MG63 (cell line): ENCODE results near the gene ATP8A1. TPM values are rescaled to one million over a fixed set of nuclear protein-coding genes. Genes with fewer than 3 reads are reported as not detected.

Source experiments
- DNase-seq: peaks from one replicate; pipeline ENCODE4 v3.0.0-alpha.2; 2020
- H3K27me3 ChIP-seq: fragments of 250-450 bp; sonication (Bioruptor Pico); 2 replicates; pipeline ENCODE4 v1.5.1; 2020; ENCODE audit warnings: mild to moderate bottlenecking, moderate library complexity
- H3K36me3 ChIP-seq: fragments of 250-450 bp; sonication (Bioruptor Pico); 2 replicates; pipeline ENCODE4 v1.5.1; 2020; ENCODE audit warnings: mild to moderate bottlenecking, moderate library complexity
- H3K4me3 ChIP-seq: fragments of 250-450 bp; sonication (Bioruptor Pico); 2 replicates; pipeline ENCODE4 v1.5.1; 2020; ENCODE audit warnings: mild to moderate bottlenecking, moderate library complexity
- H3K9me3 ChIP-seq: fragments of 250-450 bp; sonication (Bioruptor Pico); 2 replicates; pipeline ENCODE4 v1.5.1; 2020; ENCODE audit warnings: mild to moderate bottlenecking, moderate library complexity
- total RNA-seq: library from RNA; depleted of rRNA; stranded (reverse); fragments of >200 nt; shearing (Covaris generic); gene quantifications from 2 replicates; pipeline ENCODE4 v1.2.3, GENCODE V29; 2014; ENCODE audit warnings: low replicate concordance

Gene ATP8A1
- total RNA-seq, 1 experiment from 2014 or later = 0.10 TPM

DNA sequence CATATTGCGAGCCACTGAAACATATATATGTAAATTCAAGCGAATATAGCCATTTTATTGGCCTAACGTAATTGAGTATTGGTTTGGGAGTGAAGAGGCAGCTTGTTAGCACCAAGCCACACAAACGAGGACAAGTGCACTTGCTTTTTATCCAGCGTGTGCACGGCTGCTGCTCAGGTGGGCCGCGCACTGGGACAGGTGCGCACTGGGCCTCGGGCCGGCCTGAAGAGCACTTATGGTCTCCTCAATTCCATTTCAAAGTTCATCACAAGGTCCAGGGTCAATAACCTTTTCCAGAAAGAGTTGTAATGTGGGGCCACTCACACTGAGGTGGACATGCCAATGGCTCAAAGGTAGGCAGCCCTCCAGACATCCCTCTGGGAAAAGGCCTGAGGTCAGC lies 95.9 kb downstream of the ATP8A1 start:
- DNase-seq = no peak
- Histone ChIP-seq H3K4me3 (no peak overlapping the region), H3K36me3 (no peaks in the 10 kb centered on the region), H3K27me3 (0 out of 2 replicates have a peak, but pooled peaks cover 3% of the 10 kb centered on the region), H3K9me3 (no peaks in the 10 kb centered on the region)

DNA sequence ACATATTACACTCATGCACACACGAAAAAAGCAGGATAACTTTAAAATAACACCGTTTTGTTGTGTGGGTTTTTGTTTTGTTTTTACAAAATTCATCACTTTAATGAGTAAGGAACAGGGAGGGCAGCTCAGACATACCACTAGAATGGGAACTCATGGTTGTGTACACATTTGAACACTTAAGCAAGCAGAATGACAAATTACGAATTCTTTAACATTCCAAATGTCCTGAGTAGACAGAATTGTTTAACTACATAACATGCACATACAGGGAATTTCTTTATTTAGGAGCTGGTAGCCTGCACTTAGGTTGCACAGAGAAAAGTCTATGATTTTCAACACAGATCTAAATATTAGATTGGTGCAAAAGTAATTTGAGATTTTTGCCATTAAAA lies 96.4 kb downstream of the ATP8A1 start:
- DNase-seq = no peak
- Histone ChIP-seq H3K27me3 (no peaks in the 10 kb centered on the region), H3K9me3 (no peaks in the 10 kb centered on the region)

DNA sequence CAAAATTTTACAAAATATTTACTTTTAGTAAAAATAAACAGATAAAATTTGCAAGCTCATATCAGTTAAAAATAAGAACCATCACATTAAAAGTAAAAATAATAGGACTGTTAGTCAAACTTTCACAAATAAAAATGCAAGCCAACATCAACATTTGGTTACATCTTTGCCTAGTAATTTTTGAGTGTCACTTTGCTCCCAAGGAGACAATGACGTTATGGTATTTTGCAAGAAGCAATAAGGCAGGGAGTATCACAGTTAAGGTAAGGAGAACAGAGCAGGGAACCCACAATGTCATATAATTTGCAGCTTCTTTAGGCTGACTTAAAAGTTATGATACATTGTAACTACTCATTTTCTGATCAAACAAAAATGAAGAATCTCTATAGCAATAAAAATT lies 98.7 kb downstream of the ATP8A1 start:
- Histone ChIP-seq H3K27me3 (no peaks in the 10 kb centered on the region), H3K4me3 (no peak overlapping the region), H3K36me3 (no peaks in the 10 kb centered on the region), H3K9me3 (no peaks in the 10 kb centered on the region)
- no peak for DNase-seq

More for the DNA sequence above, 96.4 kb downstream of the ATP8A1 start:
- H3K4me3 ChIP-seq = no peak overlapping the region
- no peaks in the 10 kb centered on the region for H3K36me3 ChIP-seq

DNA sequence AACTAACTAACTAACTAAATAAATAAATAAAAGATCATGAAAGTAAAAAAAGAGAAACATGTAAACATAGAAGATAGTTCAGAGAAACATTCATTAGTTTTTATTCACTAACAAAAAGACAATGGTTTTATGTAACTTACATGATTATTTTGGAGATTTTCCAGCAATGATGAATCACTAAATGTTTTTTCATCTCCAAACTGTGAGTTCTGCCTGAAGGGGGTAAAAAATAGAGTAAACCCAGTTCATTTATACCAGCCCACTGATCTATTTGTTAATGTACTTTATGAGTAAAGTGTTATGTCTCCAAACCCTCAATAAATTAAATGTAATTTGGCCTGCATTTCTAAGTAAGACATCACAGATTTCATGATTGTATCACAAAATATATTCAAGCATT lies 101.1 kb downstream of the ATP8A1 start:
- Histone ChIP-seq H3K27me3 (no peaks in the 10 kb centered on the region), H3K36me3 (no peaks in the 10 kb centered on the region), H3K9me3 (no peaks in the 10 kb centered on the region), H3K4me3 (no peak overlapping the region)
- DNase-seq = no peak

DNA sequence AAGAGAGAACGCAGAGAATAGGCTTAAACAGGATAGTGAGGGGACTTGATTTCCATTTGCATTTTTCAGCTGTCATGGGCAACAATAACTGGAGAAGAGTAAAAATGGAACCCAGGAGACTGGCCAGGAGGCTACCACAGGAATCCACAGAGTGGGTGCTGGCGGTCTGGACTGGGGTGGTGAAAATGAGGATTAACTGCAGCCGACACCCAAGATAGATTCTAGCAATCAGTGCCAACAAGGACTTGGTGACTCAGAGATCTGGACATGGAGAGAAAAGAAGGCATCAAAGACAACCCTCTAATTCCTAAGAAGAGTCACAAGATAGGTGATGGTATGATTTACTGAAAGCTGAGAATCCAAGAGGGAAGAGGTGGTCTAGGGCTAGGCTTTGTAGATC lies 102.8 kb downstream of the ATP8A1 start:
- Histone ChIP-seq H3K9me3 (no peaks in the 10 kb centered on the region), H3K27me3 (no peaks in the 10 kb centered on the region), H3K36me3 (no peaks in the 10 kb centered on the region), H3K4me3 (no peak overlapping the region)
- peak; percentile 8 for DNase-seq

DNA sequence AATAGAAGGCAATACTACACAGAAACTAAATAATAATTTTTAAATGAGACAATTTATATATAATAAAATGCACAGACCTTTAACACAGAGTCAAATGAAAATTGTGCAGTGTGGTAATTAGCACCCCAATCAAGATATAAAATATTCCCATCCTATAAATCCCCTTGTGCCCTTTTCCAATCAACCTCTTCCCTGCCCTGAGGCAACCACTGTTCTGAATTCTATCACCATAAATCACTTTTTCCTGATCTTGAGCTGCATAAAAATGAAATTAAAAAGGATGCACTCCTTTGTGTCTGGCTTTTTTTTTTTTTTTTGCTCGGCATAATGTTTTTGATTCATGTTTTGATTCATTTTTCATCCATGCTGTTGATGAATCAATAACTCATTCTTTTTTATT lies 107.0 kb downstream of the ATP8A1 start:
- no peak overlapping the region for H3K4me3 ChIP-seq
- no peak for DNase-seq
- H3K36me3 ChIP-seq = no peaks in the 10 kb centered on the region
- H3K9me3 ChIP-seq = no peaks in the 10 kb centered on the region
- H3K27me3 ChIP-seq = no peaks in the 10 kb centered on the region

DNA sequence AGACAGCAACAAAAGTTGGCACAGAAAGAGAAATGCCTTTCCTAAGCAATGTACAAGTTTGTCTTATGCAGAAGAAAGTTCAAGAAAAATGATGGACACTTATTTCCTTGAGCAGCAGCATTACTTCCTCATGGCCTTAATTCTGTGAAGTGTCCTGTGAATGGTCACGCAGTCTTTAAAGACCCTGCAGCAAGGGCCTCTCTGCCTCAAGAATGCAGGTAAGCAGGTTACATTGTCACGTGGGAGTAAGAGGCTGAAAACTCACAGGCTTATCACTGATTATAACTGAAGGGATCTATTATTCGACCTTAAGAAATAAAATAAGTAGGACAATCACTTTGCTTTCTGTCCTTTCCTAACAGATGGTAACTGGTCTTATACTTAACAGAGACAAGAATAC lies 109.1 kb downstream of the ATP8A1 start:
- Histone ChIP-seq H3K4me3 (no peak overlapping the region), H3K9me3 (no peaks in the 10 kb centered on the region), H3K36me3 (no peaks in the 10 kb centered on the region), H3K27me3 (no peaks in the 10 kb centered on the region)
- no peak for DNase-seq

DNA sequence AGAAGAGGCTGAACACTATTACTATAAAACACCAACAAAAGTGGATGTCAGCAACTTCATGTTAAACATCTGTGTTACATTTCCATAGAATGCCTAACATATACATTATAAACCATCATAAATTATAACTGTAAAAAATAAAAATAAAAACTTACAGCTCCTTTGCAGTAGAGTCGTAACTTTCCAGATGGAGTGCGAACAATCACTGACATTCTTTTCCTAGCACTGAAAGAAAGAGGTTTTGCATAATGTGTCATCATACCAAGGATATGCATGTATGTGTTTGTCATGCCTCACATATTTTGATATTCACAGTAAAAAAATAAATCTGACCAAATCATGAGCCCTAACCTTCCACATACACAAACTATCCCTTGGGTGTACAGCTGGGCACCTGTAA lies 113.1 kb downstream of the ATP8A1 start:
- DNase-seq = no peak
- H3K36me3 ChIP-seq = no peaks in the 10 kb centered on the region

DNA sequence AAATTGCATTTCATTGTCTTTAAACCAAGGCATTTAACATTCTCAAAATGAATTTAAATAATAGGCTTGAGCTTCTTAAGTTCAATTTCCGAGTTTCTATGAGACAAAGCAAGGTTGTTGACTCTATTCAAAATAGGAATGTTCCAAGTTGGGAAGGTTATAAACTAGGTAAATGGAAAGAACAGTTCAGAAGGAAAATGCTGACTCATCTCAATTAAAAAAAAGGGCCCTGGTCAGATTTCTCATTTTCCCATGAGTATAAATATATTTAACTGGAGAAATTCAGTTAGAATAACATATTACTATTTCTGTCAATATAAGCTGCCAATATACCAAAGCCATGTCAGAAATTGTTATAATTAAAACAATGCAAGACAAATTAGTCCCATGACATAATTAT lies 113.8 kb downstream of the ATP8A1 start:
- Histone ChIP-seq H3K9me3 (no peaks in the 10 kb centered on the region), H3K4me3 (no peak overlapping the region), H3K36me3 (no peaks in the 10 kb centered on the region), H3K27me3 (no peaks in the 10 kb centered on the region)
- DNase-seq = no peak

More for the DNA sequence above, 113.1 kb downstream of the ATP8A1 start:
- no peak overlapping the region for H3K4me3 ChIP-seq
- no peaks in the 10 kb centered on the region for H3K27me3 ChIP-seq
- no peaks in the 10 kb centered on the region for H3K9me3 ChIP-seq

DNA sequence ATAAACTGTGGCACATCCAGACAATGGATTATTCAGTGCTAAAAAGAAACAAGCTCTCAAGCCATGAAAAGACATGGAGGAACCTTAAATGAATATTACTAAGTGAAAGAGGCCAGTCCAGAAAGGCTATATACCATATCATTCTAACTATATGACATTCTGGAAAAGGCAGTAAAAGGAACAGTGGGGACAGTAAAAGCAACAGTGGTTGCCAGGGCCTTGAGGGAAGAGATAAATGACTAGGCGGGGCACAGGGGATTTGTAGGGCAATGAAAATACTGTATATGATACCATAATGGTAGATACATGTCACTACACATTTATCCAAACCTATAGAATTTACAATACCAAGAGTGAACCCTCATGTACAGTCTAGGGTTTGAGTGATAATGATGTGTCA lies 115.3 kb downstream of the ATP8A1 start:
- no peaks in the 10 kb centered on the region for H3K36me3 ChIP-seq
- no peaks in the 10 kb centered on the region for H3K9me3 ChIP-seq
- H3K27me3 ChIP-seq = no peaks in the 10 kb centered on the region
- DNase-seq = no peak
- H3K4me3 ChIP-seq = no peak overlapping the region

DNA sequence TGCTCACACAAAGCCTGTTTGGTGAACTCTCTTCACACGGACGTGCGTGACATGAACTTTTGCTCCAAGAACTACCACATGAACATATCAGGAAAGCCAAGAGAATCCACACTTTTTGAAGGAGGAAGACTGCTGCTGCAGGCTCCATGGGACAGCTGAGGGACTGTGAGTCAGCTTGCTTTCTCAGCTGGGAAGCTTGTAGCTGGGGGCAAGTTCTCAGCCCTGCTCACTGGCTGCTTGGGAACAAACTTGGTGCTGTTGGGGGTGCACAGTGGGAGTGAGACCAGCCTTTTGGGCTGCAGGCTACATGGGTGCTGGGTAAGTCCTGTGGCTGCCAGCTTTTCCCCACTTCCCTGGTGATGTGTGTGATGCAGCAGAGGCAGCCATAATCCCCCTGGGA lies 123.9 kb downstream of the ATP8A1 start:
- H3K9me3 ChIP-seq = no peaks in the 10 kb centered on the region
- H3K27me3 ChIP-seq = no peaks in the 10 kb centered on the region
- no peak for DNase-seq
- H3K4me3 ChIP-seq = no peak overlapping the region
- H3K36me3 ChIP-seq = no peaks in the 10 kb centered on the region

DNA sequence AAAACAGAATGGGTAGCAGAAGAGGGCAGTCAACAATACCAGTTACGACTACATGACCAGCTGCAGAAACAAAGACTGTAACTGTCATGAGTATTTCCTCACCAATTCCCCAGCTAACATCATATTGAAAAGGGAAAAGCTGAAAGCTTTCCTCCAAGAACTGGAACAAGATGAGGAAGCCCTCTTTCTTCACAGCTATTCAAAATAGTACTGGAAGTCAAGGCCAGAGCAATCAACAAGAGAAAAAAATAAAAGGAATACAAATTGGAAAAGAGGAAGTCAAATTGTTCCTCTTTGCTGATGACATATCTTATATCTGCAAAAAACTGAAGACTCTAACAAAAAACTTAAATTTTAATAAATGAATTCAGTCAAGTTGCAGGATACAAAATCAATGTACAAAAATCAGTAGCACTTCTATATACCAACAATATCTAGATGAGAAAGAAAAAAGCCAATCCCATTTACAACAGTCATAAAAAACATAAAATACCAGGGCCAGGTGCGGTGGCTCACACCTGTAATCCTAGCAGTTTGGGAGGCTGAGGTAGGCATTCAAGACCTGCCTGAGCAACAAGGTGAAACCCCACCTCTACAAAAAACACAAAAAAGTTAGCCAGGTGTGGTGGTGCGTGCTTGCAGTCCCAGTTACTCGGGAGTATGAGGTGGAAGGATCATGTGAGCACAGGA lies 125.4 kb downstream of the ATP8A1 start:
- no peaks in the 10 kb centered on the region for H3K9me3 ChIP-seq
- H3K36me3 ChIP-seq = no peaks in the 10 kb centered on the region
- H3K4me3 ChIP-seq = no peak overlapping the region
- no peaks in the 10 kb centered on the region for H3K27me3 ChIP-seq
- DNase-seq = no peak

DNA sequence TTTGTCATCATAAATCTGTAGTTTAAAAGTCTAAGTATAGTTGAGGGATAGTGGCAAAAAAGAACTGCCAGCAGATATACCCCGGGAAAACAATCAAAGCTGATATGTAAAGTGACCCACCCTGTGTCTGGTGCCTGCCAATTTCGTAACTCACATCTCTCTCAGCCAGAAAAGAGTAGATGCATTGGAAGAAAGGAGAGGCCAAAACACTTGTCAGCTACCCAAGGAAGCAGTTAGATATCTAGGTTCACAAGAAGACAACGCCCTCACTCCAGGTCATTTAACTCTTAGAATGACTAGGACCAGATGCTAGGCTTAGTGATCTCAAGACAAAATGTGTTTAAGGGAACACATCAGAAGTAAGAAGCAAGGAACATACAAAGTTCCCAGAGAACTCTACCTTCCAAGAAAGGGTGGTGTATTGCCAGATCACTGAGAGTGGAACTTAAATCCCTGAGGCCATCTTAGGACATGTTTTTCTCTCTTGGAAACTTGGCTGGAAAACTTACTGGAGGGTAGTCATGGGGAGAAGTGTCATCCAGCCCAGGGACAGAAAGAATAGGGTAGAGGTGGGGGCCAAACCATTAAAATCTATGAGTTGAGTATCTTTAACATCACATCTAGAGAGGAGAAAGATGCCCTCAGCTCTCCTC lies 133.7 kb downstream of the ATP8A1 start:
- no peaks in the 10 kb centered on the region for H3K36me3 ChIP-seq
- no peak for DNase-seq

DNA sequence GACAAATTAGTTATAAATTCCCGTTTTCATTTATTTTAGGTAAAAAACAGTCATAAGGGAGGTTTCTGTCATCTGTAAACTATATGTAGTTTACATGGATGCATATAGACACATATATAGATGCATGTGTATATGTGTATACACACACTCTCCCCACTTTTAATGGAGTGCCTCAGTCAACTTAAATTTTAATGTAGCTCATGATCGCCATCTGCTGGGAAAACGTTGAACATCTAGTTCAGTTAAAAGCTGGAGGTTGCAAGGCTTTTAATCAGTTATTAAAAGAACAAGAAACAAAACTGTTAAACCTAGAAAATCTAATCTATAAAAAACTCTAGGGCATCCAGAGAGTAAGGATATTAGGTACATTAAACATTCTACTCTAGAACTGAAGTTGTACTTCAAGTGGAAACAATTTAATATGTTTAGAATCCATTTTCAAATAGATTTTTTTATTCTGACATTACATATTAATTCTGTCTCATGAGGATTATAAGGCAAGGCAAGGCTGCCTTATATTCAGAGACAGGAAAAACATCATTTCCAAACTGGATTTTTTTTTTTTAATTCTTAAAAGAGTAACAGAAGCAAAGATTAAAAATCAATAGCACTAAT lies 137.0 kb downstream of the ATP8A1 start:
- Histone ChIP-seq H3K36me3 (no peaks in the 10 kb centered on the region), H3K27me3 (no peaks in the 10 kb centered on the region), H3K9me3 (no peaks in the 10 kb centered on the region), H3K4me3 (no peak overlapping the region)
- DNase-seq = no peak

More for the DNA sequence above, 133.7 kb downstream of the ATP8A1 start:
- Histone ChIP-seq H3K27me3 (no peaks in the 10 kb centered on the region), H3K9me3 (no peaks in the 10 kb centered on the region), H3K4me3 (no peak overlapping the region)

DNA sequence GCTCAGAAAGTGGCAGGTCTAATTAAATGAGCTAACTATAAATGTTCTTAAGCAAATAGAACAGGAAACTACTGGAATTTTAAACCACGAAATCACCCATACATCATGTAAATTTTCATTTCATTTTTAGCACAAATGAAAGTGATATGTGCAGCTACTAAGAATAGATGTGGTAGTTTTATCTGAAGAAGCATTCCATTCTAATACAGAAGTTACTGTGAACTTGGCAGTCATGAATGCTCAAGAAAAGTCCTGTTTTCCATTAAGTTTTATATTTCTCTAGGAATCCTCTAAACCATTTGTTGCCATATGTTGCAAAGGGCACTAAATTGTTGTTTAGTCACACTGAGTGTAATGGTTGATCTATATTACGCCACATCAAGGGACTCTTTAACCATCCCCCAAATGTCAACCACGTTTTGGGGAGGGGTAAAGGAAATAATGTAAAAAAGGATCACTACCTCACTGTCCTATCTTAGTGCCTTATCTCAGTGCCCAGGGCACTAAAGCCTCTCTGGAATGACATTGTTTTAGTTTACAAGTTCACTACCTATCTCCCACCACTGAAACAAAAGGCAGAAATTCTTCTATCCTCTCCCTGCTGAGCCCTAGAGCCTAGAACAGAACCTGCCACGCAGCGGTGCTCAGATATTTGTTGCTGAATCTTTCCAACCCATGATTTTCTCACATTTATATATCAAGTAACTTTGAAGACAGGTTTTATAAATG lies 141.6 kb downstream of the ATP8A1 start:
- DNase-seq = no peak
- Histone ChIP-seq H3K36me3 (no peaks in the 10 kb centered on the region), H3K4me3 (no peak overlapping the region), H3K9me3 (no peaks in the 10 kb centered on the region), H3K27me3 (no peaks in the 10 kb centered on the region)

DNA sequence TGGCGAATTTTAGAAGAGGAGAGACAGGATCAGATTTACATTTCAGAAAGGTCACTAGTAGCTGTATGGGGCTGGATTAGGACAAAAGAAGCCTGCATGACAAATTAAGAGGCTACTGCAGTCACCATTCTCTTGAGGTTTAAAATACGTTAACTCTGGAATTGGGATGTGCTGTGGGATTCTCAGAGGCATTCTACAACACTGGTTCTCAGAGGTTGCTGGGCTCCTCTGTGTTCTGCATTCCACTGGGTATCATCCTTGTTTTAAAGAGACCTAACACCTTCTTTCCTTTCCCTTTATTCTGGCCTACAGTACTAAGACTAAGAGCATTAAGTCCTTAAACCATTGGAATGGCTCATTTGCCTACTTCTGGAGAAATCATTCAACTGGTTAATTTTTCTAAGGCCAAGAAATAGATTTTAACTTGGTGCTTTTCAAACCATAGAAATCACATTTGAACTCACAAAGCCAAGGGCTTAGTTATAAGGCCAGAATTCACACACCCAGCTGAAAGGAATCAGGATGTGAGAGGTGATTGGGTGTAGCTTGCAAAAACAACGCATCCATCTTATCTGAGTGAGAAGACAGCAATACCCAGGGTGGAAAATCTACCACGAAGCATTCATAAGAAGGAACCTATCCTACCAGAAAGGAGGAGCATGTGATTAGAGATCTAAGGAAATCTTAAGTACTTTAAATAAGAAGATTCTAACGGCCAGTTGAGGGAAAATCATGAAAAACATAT lies 143.0 kb downstream of the ATP8A1 start:
- H3K4me3 ChIP-seq = no peak overlapping the region
- DNase-seq = no peak

DNA sequence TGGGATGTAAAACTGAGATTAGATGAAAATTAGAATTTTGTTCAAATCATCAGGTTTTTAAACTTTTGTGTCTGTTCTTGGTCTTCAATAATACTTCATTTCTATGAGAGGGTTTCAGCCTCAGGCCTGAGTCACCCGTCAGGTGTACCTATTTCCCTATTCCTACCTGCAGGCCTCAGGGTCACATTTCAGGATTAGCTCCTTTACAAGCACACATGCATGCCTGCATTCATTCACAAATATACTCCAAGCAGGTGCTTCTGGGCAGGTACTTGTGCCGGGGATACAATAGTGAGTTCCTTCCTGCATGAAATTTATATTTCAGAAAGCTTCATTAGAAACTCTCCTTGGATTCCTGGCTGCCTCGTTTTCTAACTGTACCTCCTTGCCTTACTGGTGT lies 144.7 kb downstream of the ATP8A1 start:
- no peak for DNase-seq
- Histone ChIP-seq H3K27me3 (no peaks in the 10 kb centered on the region), H3K36me3 (no peaks in the 10 kb centered on the region), H3K9me3 (no peaks in the 10 kb centered on the region), H3K4me3 (no peak overlapping the region)

More for the DNA sequence above, 143.0 kb downstream of the ATP8A1 start:
- H3K27me3 ChIP-seq = no peaks in the 10 kb centered on the region
- H3K9me3 ChIP-seq = no peaks in the 10 kb centered on the region
- no peaks in the 10 kb centered on the region for H3K36me3 ChIP-seq
